Neural crest cell (in vitro differentiated cells): ENCODE data around the gene MALSU1. TPM values are rescaled to one million over a fixed set of nuclear protein-coding genes. Genes with fewer than 3 reads are reported as not detected.
A peak's percentile ranks its signal among the peaks of the same experiment; 100 is the strongest.

Experiments used
- DNase-seq: peaks from one replicate; pipeline ENCODE4 v3.0.0; 2021; ENCODE audit warnings: low read depth, mixed read lengths, low spot score
- H3K27ac Mint-ChIP-seq: one replicate; pipeline ENCODE4 v1.8.0; 2021; ENCODE audit warnings: mild to moderate bottlenecking, mixed read lengths; ENCODE audit not compliant: unreplicated experiment
- H3K27me3 Mint-ChIP-seq: 2 replicates; pipeline ENCODE4 v1.8.0; 2021; ENCODE audit warnings: low read depth, mild to moderate bottlenecking, mixed read lengths
- H3K36me3 Mint-ChIP-seq: 2 replicates; pipeline ENCODE4 v1.8.0; 2021; ENCODE audit warnings: low read depth, mild to moderate bottlenecking, mixed read lengths
- H3K4me1 Mint-ChIP-seq: 2 replicates; pipeline ENCODE4 v1.8.0; 2021; ENCODE audit warnings: mixed read lengths
- H3K4me3 Mint-ChIP-seq: one replicate; pipeline ENCODE4 v1.8.0; 2021; ENCODE audit warnings: mild to moderate bottlenecking, mixed read lengths
- H3K9me3 Mint-ChIP-seq: 2 replicates; pipeline ENCODE4 v1.8.0; 2021; ENCODE audit warnings: mixed read lengths
- CTCF ChIP-seq: fragments of 200-600 bp; sonication (generic); conservative IDR thresholded peaks from 2 replicates; pipeline ENCODE4 v1.5.0; 2021; ENCODE audit warnings: antibody characterized with exemption, mild to moderate bottlenecking
- total RNA-seq: library from RNA; stranded (reverse); gene quantifications from 2 replicates; pipeline ENCODE4 v1.2.1, GENCODE V29; 2021

MALSU1 gene
- total RNA-seq, 1 donor from 2014 or later, result 56.1 TPM

DNA sequence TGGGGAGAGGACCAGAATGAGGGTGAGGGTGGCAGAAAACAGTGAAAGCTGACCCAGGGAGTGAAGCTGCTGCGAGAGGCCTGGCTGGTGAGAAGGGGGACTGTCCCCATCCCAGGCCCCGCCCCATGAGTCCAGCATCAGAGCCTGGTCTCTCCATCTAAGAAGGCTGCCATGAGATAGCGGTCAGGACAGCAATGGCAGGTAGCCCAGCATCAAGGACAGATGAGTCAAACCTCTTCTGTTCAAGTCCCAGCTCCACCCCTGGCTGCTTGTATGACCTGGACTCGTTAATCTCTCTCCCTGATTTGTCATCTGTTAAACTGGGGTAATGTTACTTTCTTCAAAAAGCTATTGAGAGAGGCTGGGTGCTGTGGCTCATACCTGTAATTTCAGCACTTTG, 30.4 kb upstream of the MALSU1 start:
- Mint-ChIP-seq H3K36me3 (no peaks in the 10 kb centered on the region), H3K27me3 (peaks cover 6% of the 10 kb centered on the region), H3K9me3 (no peaks in the 10 kb centered on the region), H3K4me3 (no peak overlapping the region), H3K4me1 (no peaks in the 10 kb centered on the region), H3K27ac (no peak overlapping the region)
- no peak for DNase-seq
- no peak for TF ChIP-seq CTCF

DNA sequence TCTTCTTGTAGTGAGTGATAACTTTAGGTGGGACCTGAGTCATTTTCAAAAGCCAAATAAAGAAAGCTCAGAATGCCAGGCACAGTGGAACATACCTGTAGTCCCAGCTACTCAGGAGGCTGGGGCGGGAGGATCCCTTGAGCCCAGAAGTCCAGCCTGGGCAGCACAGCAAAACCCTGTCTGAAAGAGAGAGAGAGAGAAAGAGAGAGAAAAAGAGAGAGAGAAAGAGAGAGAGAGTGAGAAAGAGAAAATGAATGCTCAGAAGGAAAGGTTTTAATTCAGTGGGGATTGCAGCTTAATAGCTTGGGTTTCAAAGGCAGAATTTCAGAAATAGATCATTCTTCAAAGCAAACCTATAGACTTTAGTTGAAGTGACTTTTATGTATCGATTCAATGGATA, 26.9 kb upstream of the MALSU1 start:
- no peaks in the 10 kb centered on the region for H3K9me3 Mint-ChIP-seq
- no peaks in the 10 kb centered on the region for H3K36me3 Mint-ChIP-seq
- H3K27ac Mint-ChIP-seq, result no peak overlapping the region
- H3K4me3 Mint-ChIP-seq, result no peak overlapping the region
- H3K27me3 Mint-ChIP-seq, result peaks cover 6% of the 10 kb centered on the region
- TF ChIP-seq CTCF, result no peak
- H3K4me1 Mint-ChIP-seq, result no peaks in the 10 kb centered on the region
- DNase-seq, result no peak

GRCh38 chr7:23273141-23273599, 26.0 kb upstream of the MALSU1 start:
- no peaks in the 10 kb centered on the region for H3K36me3 Mint-ChIP-seq
- no peak overlapping the region for H3K4me3 Mint-ChIP-seq
- peak; percentile 72 for DNase-seq
- no peak overlapping the region for H3K27ac Mint-ChIP-seq
- no peaks in the 10 kb centered on the region for H3K4me1 Mint-ChIP-seq
- peak; percentile 90 for TF ChIP-seq CTCF
- H3K27me3 Mint-ChIP-seq, result peaks cover 6% of the 10 kb centered on the region
- H3K9me3 Mint-ChIP-seq, result no peaks in the 10 kb centered on the region

- Mint-ChIP-seq H3K4me3 (no peak overlapping the region), H3K9me3 (no peaks in the 10 kb centered on the region), H3K27me3 (peaks cover 6% of the 10 kb centered on the region), H3K4me1 (no peaks in the 10 kb centered on the region), H3K27ac (no peak overlapping the region), H3K36me3 (no peaks in the 10 kb centered on the region)
- TF ChIP-seq CTCF, result no peak
- DNase-seq, result no peak
Measured at GRCh38 chr7:23275912-23276311, 23.2 kb upstream of the MALSU1 start.

GRCh38 chr7:23276376-23276775, 22.8 kb upstream of the MALSU1 start:
- Mint-ChIP-seq H3K4me3 (no peak overlapping the region), H3K27ac (no peak overlapping the region), H3K36me3 (no peaks in the 10 kb centered on the region), H3K4me1 (no peaks in the 10 kb centered on the region), H3K9me3 (no peaks in the 10 kb centered on the region), H3K27me3 (peaks cover 6% of the 10 kb centered on the region)
- peak; percentile 30 for TF ChIP-seq CTCF
- DNase-seq, result no peak

DNA sequence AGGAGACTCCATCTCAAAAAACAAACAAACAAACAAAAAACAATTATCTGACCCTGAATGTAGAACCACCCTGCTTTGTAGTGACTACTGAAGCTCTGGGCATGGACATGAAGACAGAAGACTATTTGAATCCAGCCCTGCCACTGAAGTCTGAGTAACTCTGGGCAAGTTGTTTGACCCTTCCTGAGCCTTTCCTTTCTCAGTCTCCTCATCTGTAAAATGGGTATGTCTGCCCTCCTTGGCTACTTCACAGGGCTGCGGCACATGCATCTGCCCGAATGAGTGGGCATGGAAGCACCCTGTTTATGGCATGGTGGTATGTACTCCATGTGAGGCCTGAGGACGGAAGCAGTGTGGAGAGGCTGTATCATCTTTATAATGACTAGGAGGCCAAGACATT, 22.2 kb upstream of the MALSU1 start:
- Mint-ChIP-seq H3K4me1 (no peaks in the 10 kb centered on the region), H3K9me3 (no peaks in the 10 kb centered on the region), H3K27ac (no peak overlapping the region), H3K36me3 (no peaks in the 10 kb centered on the region), H3K27me3 (peaks cover 6% of the 10 kb centered on the region), H3K4me3 (no peak overlapping the region)
- DNase-seq, result no peak
- no peak for TF ChIP-seq CTCF
